HepG2 (cell line): Measurements from ENCODE around the gene GDA. TPM values are rescaled to one million over a fixed set of nuclear protein-coding genes. Genes with fewer than 3 reads are reported as not detected.

Experiments used
- ATF4 ChIP-seq, 2 experiments: fragments of 450-650 bp in 1 of 2; sonication (generic) in 1 of 2; formaldehyde crosslinking; IDR thresholded peaks; 2 replicates each; pipeline versions ENCODE4 v1.5.0 to v1.8.0; 2020 to 2022; ENCODE audit warnings: mild to moderate bottlenecking in 1 of 2, missing genetic modification reagents in 1 of 2
- BCL6 ChIP-seq: IDR thresholded peaks from 2 replicates; pipeline ENCODE4 v1.6.1; 2016; ENCODE audit warnings: missing genetic modification reagents, missing compliant biosample characterization
- EP300 ChIP-seq, 3 experiments: sonication (generic) in 1 of 3; formaldehyde crosslinking in 1 of 3; IDR thresholded peaks; 2 replicates each; pipeline versions ENCODE4 v1.5.1 to v1.6.1; 2011 to 2020; ENCODE audit warnings: low read depth in 2 of 3, low read length in 2 of 3, borderline replicate concordance in 1 of 3, improper control_type of control experiment in 1 of 3, mild to moderate bottlenecking in 1 of 3, missing genetic modification reagents in 1 of 3, moderate library complexity in 1 of 3
- HNF4G ChIP-seq, 2 experiments: sonication (generic) in 1 of 2; formaldehyde crosslinking in 1 of 2; IDR thresholded peaks; 2 replicates each; pipeline versions ENCODE4 v1.4.0 to v1.6.1; 2011 to 2020; ENCODE audit warnings: borderline replicate concordance in 2 of 2, low read depth in 2 of 2, mild to moderate bottlenecking in 2 of 2, low read length in 1 of 2, missing genetic modification reagents in 1 of 2, moderate library complexity in 1 of 2
- HNRNPK ChIP-seq: fragments of 200-400 bp; formaldehyde crosslinking; IDR thresholded peaks from 2 replicates; pipeline ENCODE4 v1.6.1; 2018; ENCODE audit warnings: low read length, low read depth, moderate library complexity, mild to moderate bottlenecking; ENCODE audit not compliant: poor library complexity, severe bottlenecking
- MIER3 ChIP-seq: IDR thresholded peaks from 2 replicates; pipeline ENCODE4 v1.6.1; 2016; ENCODE audit warnings: missing compliant biosample characterization, borderline replicate concordance
- NFYB ChIP-seq: sonication (generic); formaldehyde crosslinking; IDR thresholded peaks from 2 replicates; pipeline ENCODE4 v1.4.0; 2020; ENCODE audit warnings: missing genetic modification reagents
- PRDM15 ChIP-seq: sonication (generic); formaldehyde crosslinking; IDR thresholded peaks from 2 replicates; pipeline ENCODE4 v1.4.0; 2020; ENCODE audit warnings: missing genetic modification reagents
- RXRB ChIP-seq: IDR thresholded peaks from 2 replicates; pipeline ENCODE4 v1.6.1; 2016; ENCODE audit warnings: borderline replicate concordance, missing genetic modification reagents, missing compliant biosample characterization
- SMARCC2 ChIP-seq: fragments of 450-650 bp; IDR thresholded peaks from 2 replicates; pipeline ENCODE4 v1.6.1; 2017; ENCODE audit warnings: antibody characterized with exemption, mild to moderate bottlenecking
- ZFX ChIP-seq: sonication (generic); formaldehyde crosslinking; IDR thresholded peaks from 2 replicates; pipeline ENCODE4 v1.4.0; 2020; ENCODE audit warnings: mild to moderate bottlenecking, low read depth, missing genetic modification reagents, moderate library complexity
- ZNF224 ChIP-seq: sonication (generic); formaldehyde crosslinking; IDR thresholded peaks from 2 replicates; pipeline ENCODE4 v1.5.0; 2020; ENCODE audit warnings: mild to moderate bottlenecking, missing genetic modification reagents
- ZNF282 ChIP-seq: fragments of 450-650 bp; IDR thresholded peaks from 2 replicates; pipeline ENCODE4 v1.6.1; 2018; ENCODE audit not compliant: partially characterized antibody
- ZNF562 ChIP-seq: sonication (generic); formaldehyde crosslinking; IDR thresholded peaks from 2 replicates; pipeline ENCODE4 v1.8.0; 2022; ENCODE audit warnings: missing genetic modification reagents, borderline replicate concordance
- ZNF615 ChIP-seq: sonication (generic); formaldehyde crosslinking; IDR thresholded peaks from 2 replicates; pipeline ENCODE4 v1.5.0; 2020; ENCODE audit warnings: mild to moderate bottlenecking, missing genetic modification reagents, borderline replicate concordance
- polyA plus RNA-seq, 8 experiments: library from polyadenylated mRNA; depleted of rRNA in 3 of 8; stranded (reverse) in 7 of 8; unstranded in 1 of 8; fragments of >200 nt; fragmentation: Illumina TruSeq in 4 of 8; extraction: Trizol in 4 of 8; gene quantifications; 2 replicates each; pipeline versions ENCODE4 v1.2.1 to v1.2.3, GENCODE V29; 2011 to 2016; ENCODE audit warnings: low read depth in 4 of 8, missing spikeins in 1 of 8, mixed read lengths in 1 of 8; ENCODE audit not compliant: insufficient read depth in 1 of 8
- total RNA-seq, 5 experiments: library from RNA; depleted of rRNA; stranded (reverse); fragments of >200 nt; fragmentation: Illumina TruSeq; extraction: Trizol; gene quantifications; 2 replicates each; pipeline ENCODE4 v1.2.3, GENCODE V29; 2016; ENCODE audit warnings: low read depth in 1 of 5
- TF ChIP-seq, protein P1 (sequence below): sonication (generic); formaldehyde crosslinking; IDR thresholded peaks from 2 replicates; pipeline ENCODE4 v1.5.1; 2020; ENCODE audit warnings: missing genetic modification reagents, mild to moderate bottlenecking, borderline replicate concordance

The GDA gene
- total and polyA plus RNA-seq, 2 of the 13 experiments (the other 11 are each of a cell fraction or from before 2014, with no cell fraction given) = 0.15 to 0.99 TPM

GRCh38 chr9:72149231-72149975, at the start of gene GDA (continued):
- no peak for TF ChIP-seq HNF4G (IDR thresholded peaks at IDR 0.05; ENCODE audit: borderline replicate concordance, low read depth, low read length)
- TF ChIP-seq HNF4G (CRISPR knock-in tag; IDR thresholded peaks at IDR 0.05; ENCODE audit: borderline replicate concordance, low read depth) = peak; percentile 54; the same call in 1 of the 2 replicates
- TF ChIP-seq ZNF562 (CRISPR knock-in tag) = no peak
- TF ChIP-seq HNRNPK = no peak
- TF ChIP-seq ZFX (CRISPR knock-in tag) = peak; percentile 73
- TF ChIP-seq ATF4 (CRISPR knock-in tag; IDR thresholded peaks at IDR 0.05) = peak in 1 of 2 experiments; percentile 31; a peak in 1 of 4 replicates
- TF ChIP-seq ZNF615 (CRISPR knock-in tag) = no peak
- TF ChIP-seq SMARCC2 = no peak
- no peak for TF ChIP-seq MIER3 (CRISPR knock-in tag)
- TF ChIP-seq, protein P1, sequence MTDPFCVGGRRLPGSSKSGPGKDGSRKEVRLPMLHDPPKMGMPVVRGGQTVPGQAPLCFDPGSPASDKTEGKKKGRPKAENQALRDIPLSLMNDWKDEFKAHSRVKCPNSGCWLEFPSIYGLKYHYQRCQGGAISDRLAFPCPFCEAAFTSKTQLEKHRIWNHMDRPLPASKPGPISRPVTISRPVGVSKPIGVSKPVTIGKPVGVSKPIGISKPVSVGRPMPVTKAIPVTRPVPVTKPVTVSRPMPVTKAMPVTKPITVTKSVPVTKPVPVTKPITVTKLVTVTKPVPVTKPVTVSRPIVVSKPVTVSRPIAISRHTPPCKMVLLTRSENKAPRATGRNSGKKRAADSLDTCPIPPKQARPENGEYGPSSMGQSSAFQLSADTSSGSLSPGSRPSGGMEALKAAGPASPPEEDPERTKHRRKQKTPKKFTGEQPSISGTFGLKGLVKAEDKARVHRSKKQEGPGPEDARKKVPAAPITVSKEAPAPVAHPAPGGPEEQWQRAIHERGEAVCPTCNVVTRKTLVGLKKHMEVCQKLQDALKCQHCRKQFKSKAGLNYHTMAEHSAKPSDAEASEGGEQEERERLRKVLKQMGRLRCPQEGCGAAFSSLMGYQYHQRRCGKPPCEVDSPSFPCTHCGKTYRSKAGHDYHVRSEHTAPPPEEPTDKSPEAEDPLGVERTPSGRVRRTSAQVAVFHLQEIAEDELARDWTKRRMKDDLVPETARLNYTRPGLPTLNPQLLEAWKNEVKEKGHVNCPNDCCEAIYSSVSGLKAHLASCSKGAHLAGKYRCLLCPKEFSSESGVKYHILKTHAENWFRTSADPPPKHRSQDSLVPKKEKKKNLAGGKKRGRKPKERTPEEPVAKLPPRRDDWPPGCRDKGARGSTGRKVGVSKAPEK (CRISPR knock-in tag) = peak; percentile 92; the same call in 1 of the 2 replicates
- TF ChIP-seq BCL6 (CRISPR knock-in tag) = peak; percentile 44
- 0 out of 2 replicates have a peak, but pooled peaks have one; percentile 51 for TF ChIP-seq PRDM15
- no peak for TF ChIP-seq ZNF282
- TF ChIP-seq RXRB (CRISPR knock-in tag) = peak; percentile 41; the same call in 1 of the 2 replicates
- TF ChIP-seq ZNF224 (CRISPR knock-in tag) = peak; percentile 70; the same call in 1 of the 2 replicates
- TF ChIP-seq NFYB (CRISPR knock-in tag) = no peak
- no peak for TF ChIP-seq EP300 (IDR thresholded peaks at IDR 0.05; ENCODE audit: low read depth in 2 of 2, low read length in 2 of 2)
- no peak for TF ChIP-seq EP300 (CRISPR knock-in tag; IDR thresholded peaks at IDR 0.05; ENCODE audit: borderline replicate concordance)
